ENCODE data around the gene RSPH3.

DNA sequence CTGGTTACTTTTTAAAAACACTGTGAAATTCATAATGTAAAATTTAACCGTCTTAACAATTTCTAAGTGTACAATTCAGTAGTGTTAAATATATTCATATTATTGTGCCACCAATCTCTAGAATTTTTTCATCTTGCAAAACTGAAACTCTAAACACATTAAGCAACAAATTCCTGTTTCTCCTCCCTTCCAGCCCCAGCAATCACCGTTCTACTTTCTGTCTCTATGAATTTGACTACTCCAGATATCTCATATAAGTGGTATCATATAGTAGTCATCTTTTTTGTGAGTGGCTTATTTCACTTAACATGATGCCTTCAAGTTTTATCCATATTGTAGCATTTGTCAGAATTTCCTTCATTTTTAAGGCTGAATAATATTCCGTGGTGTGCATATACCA is 44.7 kb downstream of the RSPH3 start:
- TF ChIP-seq POLR2A (IDR thresholded peaks at IDR 0.05; ENCODE audit: borderline replicate concordance, extremely low read depth, insufficient read depth, insufficient read length) (no peak), POLR2AphosphoS5 (IDR thresholded peaks at IDR 0.05; ENCODE audit: low read depth, low read length) (no peak), EGR1 (IDR thresholded peaks at IDR 0.05; ENCODE audit: low read depth) (no peak), EZH2 (IDR thresholded peaks at IDR 0.05) (no peak), YY1 (IDR thresholded peaks at IDR 0.05; ENCODE audit: extremely low read depth, insufficient replicate concordance, low read depth, low read length) (no peak)
- TF ChIP-seq, protein P1, sequence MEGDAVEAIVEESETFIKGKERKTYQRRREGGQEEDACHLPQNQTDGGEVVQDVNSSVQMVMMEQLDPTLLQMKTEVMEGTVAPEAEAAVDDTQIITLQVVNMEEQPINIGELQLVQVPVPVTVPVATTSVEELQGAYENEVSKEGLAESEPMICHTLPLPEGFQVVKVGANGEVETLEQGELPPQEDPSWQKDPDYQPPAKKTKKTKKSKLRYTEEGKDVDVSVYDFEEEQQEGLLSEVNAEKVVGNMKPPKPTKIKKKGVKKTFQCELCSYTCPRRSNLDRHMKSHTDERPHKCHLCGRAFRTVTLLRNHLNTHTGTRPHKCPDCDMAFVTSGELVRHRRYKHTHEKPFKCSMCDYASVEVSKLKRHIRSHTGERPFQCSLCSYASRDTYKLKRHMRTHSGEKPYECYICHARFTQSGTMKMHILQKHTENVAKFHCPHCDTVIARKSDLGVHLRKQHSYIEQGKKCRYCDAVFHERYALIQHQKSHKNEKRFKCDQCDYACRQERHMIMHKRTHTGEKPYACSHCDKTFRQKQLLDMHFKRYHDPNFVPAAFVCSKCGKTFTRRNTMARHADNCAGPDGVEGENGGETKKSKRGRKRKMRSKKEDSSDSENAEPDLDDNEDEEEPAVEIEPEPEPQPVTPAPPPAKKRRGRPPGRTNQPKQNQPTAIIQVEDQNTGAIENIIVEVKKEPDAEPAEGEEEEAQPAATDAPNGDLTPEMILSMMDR (IDR thresholded peaks at IDR 0.05 in 2 of 3, conservative IDR thresholded peaks at IDR 0.05 in 1 of 3; ENCODE audit: borderline replicate concordance in 1 of 3, insufficient read depth in 1 of 3, low read depth in 2 of 3, low read length in 2 of 3), result no peak
- TF ChIP-seq, protein P2, sequence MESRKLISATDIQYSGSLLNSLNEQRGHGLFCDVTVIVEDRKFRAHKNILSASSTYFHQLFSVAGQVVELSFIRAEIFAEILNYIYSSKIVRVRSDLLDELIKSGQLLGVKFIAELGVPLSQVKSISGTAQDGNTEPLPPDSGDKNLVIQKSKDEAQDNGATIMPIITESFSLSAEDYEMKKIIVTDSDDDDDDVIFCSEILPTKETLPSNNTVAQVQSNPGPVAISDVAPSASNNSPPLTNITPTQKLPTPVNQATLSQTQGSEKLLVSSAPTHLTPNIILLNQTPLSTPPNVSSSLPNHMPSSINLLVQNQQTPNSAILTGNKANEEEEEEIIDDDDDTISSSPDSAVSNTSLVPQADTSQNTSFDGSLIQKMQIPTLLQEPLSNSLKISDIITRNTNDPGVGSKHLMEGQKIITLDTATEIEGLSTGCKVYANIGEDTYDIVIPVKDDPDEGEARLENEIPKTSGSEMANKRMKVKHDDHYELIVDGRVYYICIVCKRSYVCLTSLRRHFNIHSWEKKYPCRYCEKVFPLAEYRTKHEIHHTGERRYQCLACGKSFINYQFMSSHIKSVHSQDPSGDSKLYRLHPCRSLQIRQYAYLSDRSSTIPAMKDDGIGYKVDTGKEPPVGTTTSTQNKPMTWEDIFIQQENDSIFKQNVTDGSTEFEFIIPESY (IDR thresholded peaks at IDR 0.05; ENCODE audit: extremely low read depth, insufficient replicate concordance, low read length), result no peak
- TF ChIP-seq, protein P3, sequence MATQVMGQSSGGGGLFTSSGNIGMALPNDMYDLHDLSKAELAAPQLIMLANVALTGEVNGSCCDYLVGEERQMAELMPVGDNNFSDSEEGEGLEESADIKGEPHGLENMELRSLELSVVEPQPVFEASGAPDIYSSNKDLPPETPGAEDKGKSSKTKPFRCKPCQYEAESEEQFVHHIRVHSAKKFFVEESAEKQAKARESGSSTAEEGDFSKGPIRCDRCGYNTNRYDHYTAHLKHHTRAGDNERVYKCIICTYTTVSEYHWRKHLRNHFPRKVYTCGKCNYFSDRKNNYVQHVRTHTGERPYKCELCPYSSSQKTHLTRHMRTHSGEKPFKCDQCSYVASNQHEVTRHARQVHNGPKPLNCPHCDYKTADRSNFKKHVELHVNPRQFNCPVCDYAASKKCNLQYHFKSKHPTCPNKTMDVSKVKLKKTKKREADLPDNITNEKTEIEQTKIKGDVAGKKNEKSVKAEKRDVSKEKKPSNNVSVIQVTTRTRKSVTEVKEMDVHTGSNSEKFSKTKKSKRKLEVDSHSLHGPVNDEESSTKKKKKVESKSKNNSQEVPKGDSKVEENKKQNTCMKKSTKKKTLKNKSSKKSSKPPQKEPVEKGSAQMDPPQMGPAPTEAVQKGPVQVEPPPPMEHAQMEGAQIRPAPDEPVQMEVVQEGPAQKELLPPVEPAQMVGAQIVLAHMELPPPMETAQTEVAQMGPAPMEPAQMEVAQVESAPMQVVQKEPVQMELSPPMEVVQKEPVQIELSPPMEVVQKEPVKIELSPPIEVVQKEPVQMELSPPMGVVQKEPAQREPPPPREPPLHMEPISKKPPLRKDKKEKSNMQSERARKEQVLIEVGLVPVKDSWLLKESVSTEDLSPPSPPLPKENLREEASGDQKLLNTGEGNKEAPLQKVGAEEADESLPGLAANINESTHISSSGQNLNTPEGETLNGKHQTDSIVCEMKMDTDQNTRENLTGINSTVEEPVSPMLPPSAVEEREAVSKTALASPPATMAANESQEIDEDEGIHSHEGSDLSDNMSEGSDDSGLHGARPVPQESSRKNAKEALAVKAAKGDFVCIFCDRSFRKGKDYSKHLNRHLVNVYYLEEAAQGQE (IDR thresholded peaks at IDR 0.05; ENCODE audit: low read depth), result no peak

Measured in HCT116 (cell line).